ENCODE results near the gene BAIAP3. TPM values are rescaled to one million over a fixed set of nuclear protein-coding genes. Genes with fewer than 3 reads are reported as not detected.

Gene BAIAP3
- total RNA-seq, 2 donors from 2014 or later: 2.5 to 15.7 TPM

DNA sequence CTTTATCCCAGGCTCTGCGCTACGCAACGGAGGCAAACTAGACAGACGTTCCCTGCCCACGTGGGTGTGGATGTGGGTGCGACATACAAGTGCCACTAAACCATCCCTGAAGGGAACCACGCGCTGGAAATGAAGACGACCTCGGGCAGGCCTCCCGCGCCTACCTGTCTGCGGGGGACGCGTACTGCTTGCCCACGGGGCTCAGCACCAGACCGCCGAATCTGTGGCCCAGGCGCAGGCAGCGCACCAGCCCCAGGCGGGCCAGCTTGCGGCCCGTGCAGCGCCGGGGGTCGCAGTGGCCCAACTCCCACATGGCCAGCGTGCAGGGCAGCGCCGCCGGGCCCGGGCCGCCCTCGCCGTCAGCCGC, 17.8 kb downstream of the BAIAP3 start:
- no peak for ATAC-seq (ENCODE audit: insufficient number of reproducible peaks, low FRiP score, low read depth)

DNA sequence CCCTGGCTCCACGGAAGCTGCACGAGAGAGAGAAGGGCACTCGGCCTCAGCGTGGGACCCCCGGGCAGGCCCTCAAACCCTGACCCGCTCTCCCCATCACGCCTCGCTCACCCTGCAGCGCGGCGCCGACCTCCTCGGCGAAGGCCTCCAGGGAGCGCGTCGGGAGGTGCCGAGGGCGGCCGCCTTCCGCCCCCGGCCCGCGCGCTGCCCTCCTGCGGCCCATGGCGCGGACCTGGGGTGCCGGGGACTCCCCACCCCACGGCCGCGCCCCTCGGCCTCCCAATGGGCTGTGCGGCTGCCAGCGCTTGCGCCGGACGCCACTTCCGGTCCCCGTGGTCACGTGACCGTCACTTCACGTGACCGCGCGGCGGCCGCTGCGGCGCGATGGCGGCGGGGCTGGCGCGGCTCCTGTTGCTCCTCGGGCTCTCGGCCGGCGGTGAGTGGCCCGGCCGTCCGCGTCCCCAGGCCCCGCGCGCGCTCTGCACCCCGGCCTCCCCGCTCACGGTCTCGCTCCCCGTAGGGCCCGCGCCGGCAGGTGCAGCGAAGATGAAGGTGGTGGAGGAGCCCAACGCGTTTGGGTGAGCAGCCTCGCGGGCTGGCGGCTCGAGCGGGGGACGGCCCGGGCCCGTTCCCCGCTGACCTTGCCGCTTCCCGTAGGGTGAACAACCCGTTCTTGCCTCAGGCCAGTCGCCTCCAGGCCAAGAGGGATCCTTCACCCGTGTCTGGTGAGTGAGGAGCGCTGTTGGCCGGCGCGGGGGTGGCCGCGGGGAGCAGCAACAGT, 18.3 kb downstream of the BAIAP3 start, which contains the start of the genes GNPTG and TSR3:
Gene GNPTG (plus strand): TSS at position 350 of the 781 bp plus-strand sequence. CDS start 35 bp downstream, at position 385.
Gene TSR3 (minus strand): TSS at position 297 of the 781 bp plus-strand sequence. CDS start 74 bp downstream, at position 223.
- Histone ChIP-seq H3K4me1 (ENCODE audit: control insufficient read depth in 1 of 2, low read depth in 2 of 2) (peaks cover 8 to 32% of the 10 kb centered on the region in 2 donors), H3K4me3 (peak within 1 kb of the TSS; percentile 88), H3K27me3 (replicated peaks; ENCODE audit: insufficient read depth) (no peaks in the 10 kb centered on the region), H3K36me3 (peaks cover 12% of the 10 kb centered on the region), H3K9me3 (no peaks in the 10 kb centered on the region), H3K27ac (peak within 1 kb of the TSS; percentile 39 to 47)
- ATAC-seq (ENCODE audit: insufficient number of reproducible peaks, low FRiP score, low read depth) (peak; percentile 65), DNase-seq (ENCODE audit: low spot score) (no peak)
- TF ChIP-seq, protein P1, sequence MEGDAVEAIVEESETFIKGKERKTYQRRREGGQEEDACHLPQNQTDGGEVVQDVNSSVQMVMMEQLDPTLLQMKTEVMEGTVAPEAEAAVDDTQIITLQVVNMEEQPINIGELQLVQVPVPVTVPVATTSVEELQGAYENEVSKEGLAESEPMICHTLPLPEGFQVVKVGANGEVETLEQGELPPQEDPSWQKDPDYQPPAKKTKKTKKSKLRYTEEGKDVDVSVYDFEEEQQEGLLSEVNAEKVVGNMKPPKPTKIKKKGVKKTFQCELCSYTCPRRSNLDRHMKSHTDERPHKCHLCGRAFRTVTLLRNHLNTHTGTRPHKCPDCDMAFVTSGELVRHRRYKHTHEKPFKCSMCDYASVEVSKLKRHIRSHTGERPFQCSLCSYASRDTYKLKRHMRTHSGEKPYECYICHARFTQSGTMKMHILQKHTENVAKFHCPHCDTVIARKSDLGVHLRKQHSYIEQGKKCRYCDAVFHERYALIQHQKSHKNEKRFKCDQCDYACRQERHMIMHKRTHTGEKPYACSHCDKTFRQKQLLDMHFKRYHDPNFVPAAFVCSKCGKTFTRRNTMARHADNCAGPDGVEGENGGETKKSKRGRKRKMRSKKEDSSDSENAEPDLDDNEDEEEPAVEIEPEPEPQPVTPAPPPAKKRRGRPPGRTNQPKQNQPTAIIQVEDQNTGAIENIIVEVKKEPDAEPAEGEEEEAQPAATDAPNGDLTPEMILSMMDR (IDR thresholded peaks at IDR 0.05): no peak

More for the DNA sequence above, 17.8 kb downstream of the BAIAP3 start:
- TF ChIP-seq, protein P1 (IDR thresholded peaks at IDR 0.05): no peak
- no peaks in the 10 kb centered on the region for H3K27me3 ChIP-seq (replicated peaks; ENCODE audit: insufficient read depth)
- peak overlapping the region; percentile 39 to 47 for H3K27ac ChIP-seq
- H3K36me3 ChIP-seq: peaks cover 12% of the 10 kb centered on the region
- H3K4me3 ChIP-seq: peak overlapping the region; percentile 88
- no peak for DNase-seq (ENCODE audit: low spot score)
- H3K9me3 ChIP-seq: no peaks in the 10 kb centered on the region
- H3K4me1 ChIP-seq (ENCODE audit: control insufficient read depth in 1 of 2, low read depth in 2 of 2): peaks cover 8 to 32% of the 10 kb centered on the region in 2 donors

DNA sequence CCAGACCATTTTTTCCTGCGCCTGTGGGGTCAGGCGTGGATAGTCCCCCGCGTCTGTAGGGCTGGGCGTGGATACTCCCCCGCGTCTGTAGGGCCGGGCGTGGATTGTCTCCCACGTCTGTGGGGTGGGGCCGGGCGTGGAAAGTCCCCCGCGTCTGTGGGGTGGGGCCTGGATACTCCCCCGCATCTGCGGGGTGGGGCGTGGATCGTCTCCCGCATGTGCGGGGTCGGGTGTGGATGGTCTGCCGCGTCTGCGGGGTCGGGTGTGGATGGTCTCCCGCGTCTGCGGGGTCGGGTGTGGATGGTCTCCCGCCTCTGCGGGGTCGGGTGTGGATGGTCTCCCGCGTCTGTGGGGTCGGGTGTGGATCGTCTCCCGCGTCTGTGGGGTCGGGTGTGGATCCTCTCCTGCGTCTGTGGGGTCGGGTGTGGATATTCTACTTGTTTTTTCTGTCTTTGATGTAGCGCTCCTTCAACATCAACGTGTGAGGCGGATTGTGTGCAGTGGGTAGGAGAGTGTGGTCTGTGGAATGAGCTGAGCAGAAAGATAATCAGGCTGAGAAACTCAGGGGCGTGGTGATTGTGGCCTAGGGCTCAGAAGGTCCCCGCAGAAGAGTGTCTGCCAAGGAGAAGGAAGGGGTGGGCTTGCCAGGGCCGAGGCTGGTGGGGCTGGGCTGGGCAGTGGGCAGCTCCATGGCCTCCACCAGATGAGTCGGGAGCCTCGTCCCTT, 21.5 kb downstream of the BAIAP3 start:
- H3K4me1 ChIP-seq (ENCODE audit: control insufficient read depth in 1 of 2, low read depth in 2 of 2): peaks cover 8 to 32% of the 10 kb centered on the region in 2 donors
- H3K4me3 ChIP-seq: no peak overlapping the region
- no peaks in the 10 kb centered on the region for H3K9me3 ChIP-seq
- DNase-seq (ENCODE audit: low spot score) (no peak), ATAC-seq (ENCODE audit: insufficient number of reproducible peaks, low FRiP score, low read depth) (no peak)
- no peak overlapping the region for H3K27ac ChIP-seq
- H3K36me3 ChIP-seq: no peaks in the 10 kb centered on the region
- TF ChIP-seq, protein P1 (IDR thresholded peaks at IDR 0.05): no peak
- H3K27me3 ChIP-seq (replicated peaks; ENCODE audit: insufficient read depth): no peaks in the 10 kb centered on the region

DNA sequence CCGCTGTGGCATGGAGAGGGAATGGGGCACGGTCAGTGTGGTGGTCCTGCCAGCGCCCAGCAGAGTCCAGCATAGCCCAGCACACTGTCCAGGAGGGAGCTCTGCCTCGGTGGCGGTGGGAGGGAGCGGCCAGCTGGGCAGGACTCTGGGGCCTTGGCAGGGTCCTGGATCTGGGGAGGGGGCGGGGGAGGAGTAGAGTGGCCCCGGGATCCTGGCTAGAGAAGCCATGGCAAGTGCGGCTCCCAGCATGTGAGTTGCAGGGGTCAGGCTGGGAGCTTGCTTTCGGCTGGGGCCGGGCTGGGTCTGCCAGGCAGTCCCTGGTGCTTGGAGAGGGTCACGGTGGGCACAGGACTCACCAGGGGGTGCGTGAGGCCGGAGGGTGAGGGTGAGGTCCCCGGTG, 22.1 kb downstream of the BAIAP3 start:
- Histone ChIP-seq H3K36me3 (peaks cover 6% of the 10 kb centered on the region), H3K27me3 (replicated peaks; ENCODE audit: insufficient read depth) (no peaks in the 10 kb centered on the region), H3K27ac (no peak overlapping the region), H3K4me3 (no peak overlapping the region), H3K9me3 (no peaks in the 10 kb centered on the region), H3K4me1 (ENCODE audit: control insufficient read depth in 1 of 2, low read depth in 2 of 2) (peaks cover 8 to 27% of the 10 kb centered on the region in 2 donors)
- DNase-seq (ENCODE audit: low spot score) (no peak), ATAC-seq (ENCODE audit: insufficient number of reproducible peaks, low FRiP score, low read depth) (no peak)
- TF ChIP-seq, protein P1 (IDR thresholded peaks at IDR 0.05): no peak
